A673 (cell line): ENCODE measurements around the gene EEF2K. TPM values are rescaled to one million over a fixed set of nuclear protein-coding genes. Genes with fewer than 3 reads are reported as not detected.

Experiments used
- BruUV-seq: library from RNA; stranded (reverse); fragments of 400-500 nt; replicated peaks from 2 replicates; lab custom pipeline; 2021; lab: Mats Ljungman, UMichigan
- CTCF ChIA-PET: fragments of 300-600 bp; sonication (Branson Sonifier 250); formaldehyde crosslinking; loops from one replicate; lab custom pipeline; 2022; ENCODE audit warnings: antibody characterized with exemption; lab: Charles Lee
- POLR2A ChIA-PET: fragments of 300-600 bp; sonication (Branson Sonifier 250); formaldehyde crosslinking; loops from one replicate; lab custom pipeline; 2022; ENCODE audit warnings: antibody characterized with exemption; ENCODE audit not compliant: low non-redundant PET; lab: Charles Lee
- DNase-seq: peaks from one replicate; pipeline ENCODE4 v3.0.0-alpha.2; 2015; ENCODE audit warnings: low spot score
- H3K27ac ChIP-seq: fragments of 200-600 bp; sonication (generic); 2 replicates; pipeline ENCODE4 v1.5.1; 2016; ENCODE audit warnings: mixed run types, low read depth, mild to moderate bottlenecking, mixed read lengths, antibody characterized with exemption, low read length; ENCODE audit not compliant: poor library complexity, severe bottlenecking
- H3K27me3 ChIP-seq: fragments of 200-600 bp; sonication (generic); replicated peaks from 2 replicates; pipeline ENCODE4 v1.6.1; 2017; ENCODE audit warnings: mixed run types, low read depth, mild to moderate bottlenecking, mixed read lengths, antibody characterized with exemption, low read length; ENCODE audit not compliant: insufficient read depth, poor library complexity
- H3K36me3 ChIP-seq: fragments of 200-600 bp; sonication (generic); 2 replicates; pipeline ENCODE4 v1.6.1; 2016; ENCODE audit warnings: mixed run types, mild to moderate bottlenecking, mixed read lengths, antibody characterized with exemption, low read length; ENCODE audit not compliant: insufficient read depth, poor library complexity, severe bottlenecking
- H3K4me1 ChIP-seq: fragments of 200-600 bp; sonication (generic); 2 replicates; pipeline ENCODE4 v1.6.1; 2017; ENCODE audit warnings: mixed run types, mild to moderate bottlenecking, mixed read lengths, antibody characterized with exemption, low read length; ENCODE audit not compliant: insufficient read depth, poor library complexity, severe bottlenecking
- H3K4me3 ChIP-seq: fragments of 200-600 bp; sonication (generic); 2 replicates; pipeline ENCODE4 v1.5.1; 2016; ENCODE audit warnings: low read depth, mixed run types, mild to moderate bottlenecking, mixed read lengths, low read length; ENCODE audit not compliant: poor library complexity, severe bottlenecking
- H3K9me3 ChIP-seq: fragments of 200-600 bp; sonication (generic); 2 replicates; pipeline ENCODE4 v1.6.1; 2016; ENCODE audit warnings: mixed run types, low read depth, mild to moderate bottlenecking, mixed read lengths, antibody characterized with exemption, low read length; ENCODE audit not compliant: poor library complexity, severe bottlenecking
- CTCF ChIP-seq: fragments of 300-800, 200-600 bp; sonication (generic); conservative IDR thresholded peaks from 2 replicates; pipeline ENCODE4 v1.5.1; 2017; ENCODE audit warnings: low read depth, mild to moderate bottlenecking, antibody characterized with exemption, low read length, moderate library complexity, mixed read lengths
- EZH2 ChIP-seq: fragments of 200-600 bp; sonication (generic); IDR thresholded peaks from 2 replicates; pipeline ENCODE4 v1.6.1; 2017; ENCODE audit warnings: borderline replicate concordance, low read depth, mild to moderate bottlenecking, mixed read lengths, antibody characterized with exemption, low read length; ENCODE audit not compliant: poor library complexity, severe bottlenecking
- intact Hi-C: fragments of 100-400 bp; cut with micrococcal nuclease; formaldehyde crosslinking; loops from one replicate; pipeline ENCODE4 v1.10.0; 2022; ENCODE audit not compliant: unreplicated experiment
- total RNA-seq: library from RNA; stranded (reverse); gene quantifications from 2 replicates; pipeline ENCODE4 v1.2.3, GENCODE V29; 2021

EEF2K gene
- total RNA-seq, 1 experiment from 2014 or later = 14.3 TPM

DNA sequence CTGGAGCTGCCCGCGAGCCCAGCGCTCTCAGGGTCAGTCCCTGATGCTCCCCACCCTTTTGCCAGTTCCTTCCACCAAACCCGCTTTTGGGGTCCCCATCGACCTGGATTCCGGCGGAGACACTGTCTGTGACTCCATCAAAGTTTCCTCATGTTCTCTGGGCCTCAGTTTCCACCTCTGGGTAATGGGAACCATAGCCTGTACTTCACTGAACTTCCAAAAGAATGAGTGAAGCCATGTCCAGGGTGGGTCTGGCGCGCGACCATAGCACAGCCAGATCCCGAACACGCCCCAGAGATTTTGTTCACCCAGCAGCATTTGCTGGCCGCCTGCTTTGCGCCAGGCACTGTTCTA is 43.4 kb upstream of the EEF2K start:
- no peak overlapping the region for H3K27ac ChIP-seq
- no peaks in the 10 kb centered on the region for H3K9me3 ChIP-seq
- H3K4me3 ChIP-seq = no peak overlapping the region
- intact Hi-C loops = no loop called here
- POLR2A ChIA-PET = no interaction called here
- CTCF ChIA-PET = no interaction called here
- no peaks in the 10 kb centered on the region for H3K36me3 ChIP-seq
- DNase-seq = no peak
- BruUV-seq = no TSS peak
- TF ChIP-seq EZH2 (no peak), CTCF (no peak)
- H3K27me3 ChIP-seq = peaks cover 11% of the 10 kb centered on the region
- H3K4me1 ChIP-seq = no peaks in the 10 kb centered on the region

DNA sequence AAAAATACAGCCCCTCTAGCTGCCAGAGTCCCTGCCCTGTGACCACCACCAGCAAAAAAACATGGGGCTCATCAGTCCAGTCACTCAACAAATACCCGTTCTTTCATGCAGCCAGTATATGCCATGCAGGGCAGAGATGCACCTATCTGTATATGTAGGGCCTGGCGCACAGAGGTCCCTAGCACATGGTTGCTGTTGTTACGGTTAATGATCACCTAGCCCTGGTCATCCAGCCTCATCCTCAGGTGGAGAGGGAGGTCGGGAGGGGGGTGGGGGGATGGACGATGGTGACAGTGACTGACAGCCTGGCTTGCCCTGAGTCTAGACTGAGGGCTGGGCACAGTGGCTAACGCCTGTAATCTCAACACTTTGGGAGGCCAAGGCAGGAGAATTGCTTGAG is 42.3 kb upstream of the EEF2K start:
- H3K4me1 ChIP-seq = no peaks in the 10 kb centered on the region
- no peaks in the 10 kb centered on the region for H3K36me3 ChIP-seq
- DNase-seq = no peak
- intact Hi-C loops = no loop called here
- no peak overlapping the region for H3K27ac ChIP-seq
- H3K9me3 ChIP-seq = no peaks in the 10 kb centered on the region
- H3K4me3 ChIP-seq = no peak overlapping the region
- POLR2A ChIA-PET = no interaction called here
- H3K27me3 ChIP-seq = peaks cover 11% of the 10 kb centered on the region
- TF ChIP-seq EZH2 = no peak
- TF ChIP-seq CTCF = no peak
- no TSS peak for BruUV-seq
- CTCF ChIA-PET = no interaction called here

DNA sequence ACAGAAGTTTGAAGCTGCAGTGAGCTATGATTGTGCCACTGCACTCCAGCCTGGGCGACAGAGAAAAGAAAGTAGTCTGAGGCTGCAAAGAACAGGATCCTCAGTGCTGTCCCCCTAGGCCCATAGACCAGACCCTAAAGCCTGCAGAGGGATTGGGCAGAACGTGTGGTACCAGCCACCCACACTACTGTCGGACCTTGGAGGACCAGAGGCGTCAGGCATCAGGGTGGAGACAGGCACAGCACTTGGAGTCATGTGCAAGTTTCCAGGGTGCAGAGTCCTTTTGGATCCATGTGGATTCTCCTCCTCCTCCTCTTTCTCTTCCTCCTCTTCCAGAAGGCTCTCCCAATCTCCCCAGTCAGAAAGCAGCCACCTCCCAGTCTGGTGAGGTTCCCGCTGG is 41.6 kb upstream of the EEF2K start:
- Histone ChIP-seq H3K4me1 (no peaks in the 10 kb centered on the region), H3K4me3 (no peak overlapping the region), H3K27me3 (peaks cover 11% of the 10 kb centered on the region), H3K9me3 (no peaks in the 10 kb centered on the region), H3K27ac (no peak overlapping the region), H3K36me3 (no peaks in the 10 kb centered on the region)
- TF ChIP-seq EZH2 (no peak), CTCF (no peak)
- DNase-seq = no peak
- BruUV-seq = no TSS peak
- CTCF ChIA-PET = no interaction called here
- intact Hi-C loops = no loop called here
- POLR2A ChIA-PET = no interaction called here
